BJ (cell line): ENCODE results near the gene GREB1. TPM values are rescaled to one million over a fixed set of nuclear protein-coding genes. Genes with fewer than 3 reads are reported as not detected.

ENCODE experiments used
- CTCF ChIA-PET: fragments of 350-600 bp; formaldehyde crosslinking; extraction: SDS; loops from one replicate; lab custom pipeline; 2021; ENCODE audit warnings: antibody characterized with exemption, inconsistent platforms; lab: Yijun Ruan, JAX
- POLR2A ChIA-PET: fragments of 300-600 bp; sonication (Branson Sonifier 250); formaldehyde crosslinking; extraction: SDS; loops from one replicate; lab custom pipeline; 2021; ENCODE audit warnings: antibody characterized with exemption; lab: Charles Lee
- DNase-seq: peaks from one replicate; pipeline ENCODE4 v3.0.0-alpha.2; 2011; ENCODE audit warnings: low read depth
- H3K27me3 ChIP-seq: 2 replicates; pipeline ENCODE4 v1.6.0; 2011; ENCODE audit warnings: low read length; ENCODE audit not compliant: control insufficient read depth, insufficient read depth
- H3K36me3 ChIP-seq: 2 replicates; pipeline ENCODE4 v1.5.1; 2011; ENCODE audit warnings: low read length; ENCODE audit not compliant: control insufficient read depth, insufficient read depth
- H3K4me3 ChIP-seq: 2 replicates; pipeline ENCODE4 v1.5.1; 2011; ENCODE audit warnings: low read depth, mild to moderate bottlenecking, control low read depth, low read length
- CTCF ChIP-seq: IDR thresholded peaks from 2 replicates; pipeline ENCODE4 v1.5.1; 2011; ENCODE audit warnings: low read depth, mild to moderate bottlenecking, control low read depth, inconsistent platforms, low read length, moderate library complexity; ENCODE audit not compliant: insufficient read depth
- polyA plus RNA-seq: library from polyadenylated mRNA; depleted of rRNA; stranded (reverse); fragments of >200 nt; gene quantifications from 2 replicates; pipeline ENCODE4 v1.2.3, GENCODE V29; 2011

Gene GREB1
- polyA plus RNA-seq, 1 experiment, result not detected

GRCh38 chr2:11512431-11512830, 21.4 kb upstream of the GREB1 start:
- POLR2A ChIA-PET, result no interaction called here

GRCh38 chr2:11513319-11513718, 20.5 kb upstream of the GREB1 start:
- ChIA-PET CTCF (interaction anchor here (1.1 kb wide), 1 partner anchor 69 kb away, joined by 4 read pairs; no protein-coding TSS in a partner anchor), POLR2A (no interaction called here)
- DNase-seq, result no peak
- H3K36me3 ChIP-seq, result no peaks in the 10 kb centered on the region
- H3K27me3 ChIP-seq, result peaks cover 6% of the 10 kb centered on the region
- no peak for TF ChIP-seq CTCF
- H3K4me3 ChIP-seq, result no peak overlapping the region

More at GRCh38 chr2:11512431-11512830, 21.4 kb upstream of the GREB1 start:
- DNase-seq, result no peak
- CTCF ChIA-PET, result interaction anchor here (0.7 to 1.2 kb wide), 2 partner anchors 12 to 14 kb away, joined by 3 read pairs; no protein-coding TSS in a partner anchor
- TF ChIP-seq CTCF, result no peak
- no peaks in the 10 kb centered on the region for H3K36me3 ChIP-seq
- peaks cover 7% of the 10 kb centered on the region for H3K27me3 ChIP-seq
- H3K4me3 ChIP-seq, result no peak overlapping the region

GRCh38 chr2:11514081-11514730, 19.6 kb upstream of the GREB1 start:
- no peak for DNase-seq
- H3K27me3 ChIP-seq, result peaks cover 6% of the 10 kb centered on the region
- ChIA-PET CTCF (interaction anchor here (1.1 kb wide), 1 partner anchor 68 kb away, joined by 4 read pairs; no protein-coding TSS in a partner anchor), POLR2A (no interaction called here)
- H3K36me3 ChIP-seq, result no peaks in the 10 kb centered on the region
- TF ChIP-seq CTCF, result no peak
- H3K4me3 ChIP-seq, result no peak overlapping the region

- Histone ChIP-seq H3K27me3 (peaks cover 6% of the 10 kb centered on the region), H3K36me3 (no peaks in the 10 kb centered on the region), H3K4me3 (no peak overlapping the region)
- ChIA-PET POLR2A (no interaction called here), CTCF (no interaction called here)
- no peak for DNase-seq
- TF ChIP-seq CTCF, result no peak
Observed at GRCh38 chr2:11514904-11515303, 18.9 kb upstream of the GREB1 start.

GRCh38 chr2:11515490-11515981, 18.3 kb upstream of the GREB1 start:
- ChIA-PET POLR2A (no interaction called here), CTCF (no interaction called here)
- Histone ChIP-seq H3K36me3 (no peaks in the 10 kb centered on the region), H3K27me3 (peaks cover 6% of the 10 kb centered on the region), H3K4me3 (no peak overlapping the region)
- no peak for TF ChIP-seq CTCF
- no peak for DNase-seq
